HUES6 (cell line): ENCODE measurements around the gene COX10.
"Not testable (repeated sequence)": the region's sequence is repeated elsewhere in the genome, so short reads cannot be mapped to it uniquely, and the experiment has no call there.

ENCODE experiments used
- H3K27ac ChIP-seq: 2 replicates; pipeline ENCODE4 v1.7.0; 2013; ENCODE audit warnings: low read depth, mild to moderate bottlenecking, low read length, inconsistent platforms
- H3K27me3 ChIP-seq: 2 replicates; pipeline ENCODE4 v1.6.1; 2013; ENCODE audit warnings: low read length; ENCODE audit not compliant: control insufficient read depth, insufficient read depth
- H3K36me3 ChIP-seq: 2 replicates; pipeline ENCODE4 v1.6.1; 2013; ENCODE audit warnings: low read length; ENCODE audit not compliant: control insufficient read depth, insufficient read depth
- H3K4me1 ChIP-seq: 2 replicates; pipeline ENCODE4 v1.6.1; 2013; ENCODE audit warnings: low read length; ENCODE audit not compliant: control insufficient read depth, insufficient read depth
- H3K4me3 ChIP-seq: 2 replicates; pipeline ENCODE4 v1.5.1; 2013; ENCODE audit warnings: low read depth, low read length
- H3K9ac ChIP-seq: one replicate; pipeline ENCODE4 v1.6.1; 2013; ENCODE audit warnings: mild to moderate bottlenecking, low read length
- H3K9me3 ChIP-seq: 2 replicates; pipeline ENCODE4 v1.6.1; 2013; ENCODE audit warnings: low read depth, low read length; ENCODE audit not compliant: control insufficient read depth, insufficient read depth

COX10 gene

GRCh38 chr17:14176989-14177388 lies 107.7 kb downstream of the COX10 start:
- not testable (repeated sequence) for H3K9me3 ChIP-seq, H3K9ac ChIP-seq, H3K27me3 ChIP-seq, H3K27ac ChIP-seq, H3K36me3 ChIP-seq, H3K4me1 ChIP-seq, H3K4me3 ChIP-seq

DNA sequence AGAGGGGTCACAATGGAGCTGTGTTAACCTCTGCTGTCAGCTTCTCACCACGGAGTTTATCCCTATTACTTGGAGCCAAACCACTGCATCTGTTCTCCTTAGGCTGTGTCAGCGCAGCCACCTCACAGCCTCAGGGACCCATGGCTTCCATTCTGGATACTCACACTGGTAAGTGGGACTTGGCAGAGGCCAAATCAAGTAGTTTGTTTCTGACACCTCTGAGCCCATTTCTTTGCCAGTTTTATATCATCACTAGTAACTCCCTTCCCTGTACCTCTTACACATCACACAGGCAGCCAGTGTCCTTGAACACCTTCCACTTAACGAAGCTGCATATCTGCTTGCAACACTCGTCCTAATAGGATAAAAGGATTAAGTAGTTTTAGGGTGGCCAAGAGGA lies 108.5 kb downstream of the COX10 start:
- not testable (repeated sequence) for H3K4me1 ChIP-seq, H3K36me3 ChIP-seq, H3K4me3 ChIP-seq, H3K27ac ChIP-seq, H3K9ac ChIP-seq, H3K9me3 ChIP-seq, H3K27me3 ChIP-seq

- H3K27me3 ChIP-seq, H3K9ac ChIP-seq, H3K36me3 ChIP-seq, H3K27ac ChIP-seq, H3K9me3 ChIP-seq, H3K4me1 ChIP-seq, H3K4me3 ChIP-seq: not testable (repeated sequence)
Measured at GRCh38 chr17:14179951-14180350, 110.6 kb downstream of the COX10 start.

DNA sequence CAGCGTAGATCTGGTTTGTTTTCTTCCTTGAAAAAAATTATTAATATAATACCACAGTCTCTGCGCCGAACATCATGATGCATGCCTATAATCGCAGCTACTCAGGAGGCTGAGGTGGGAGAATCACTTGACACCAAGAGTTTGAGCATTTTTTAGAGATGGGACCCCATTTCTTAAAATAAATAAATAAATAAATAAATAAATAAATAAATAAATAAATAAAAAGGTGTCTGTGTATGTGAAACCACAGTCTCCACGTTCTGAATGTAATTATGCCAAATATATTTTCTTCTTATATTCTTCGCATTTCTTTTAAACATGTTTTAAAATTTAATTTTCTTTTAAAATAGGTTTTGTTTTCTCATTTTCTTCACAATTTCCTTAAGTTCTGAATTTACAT lies 112.8 kb downstream of the COX10 start:
- H3K4me1 ChIP-seq, H3K27ac ChIP-seq, H3K36me3 ChIP-seq, H3K4me3 ChIP-seq, H3K27me3 ChIP-seq, H3K9ac ChIP-seq, H3K9me3 ChIP-seq: not testable (repeated sequence)

DNA sequence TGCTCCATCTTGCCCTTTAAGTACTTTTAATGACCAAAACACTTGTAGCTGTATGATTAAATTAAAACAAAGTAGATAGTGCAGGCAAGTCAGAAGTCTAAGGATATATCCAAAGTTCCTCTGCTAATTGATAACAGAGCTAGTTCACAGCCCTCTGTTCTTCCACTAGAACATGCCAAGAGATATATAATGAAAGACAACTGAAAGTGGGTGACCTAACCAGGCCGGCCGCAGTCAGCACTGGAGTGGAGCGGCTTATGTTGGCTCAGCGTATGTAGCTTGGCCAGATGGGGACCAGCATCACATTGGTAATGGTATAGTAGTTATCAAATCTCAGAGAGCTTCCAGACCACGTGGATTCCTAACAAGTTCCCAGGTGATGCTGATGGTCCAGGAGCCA lies 115.2 kb downstream of the COX10 start:
- H3K4me3 ChIP-seq, H3K9me3 ChIP-seq, H3K4me1 ChIP-seq, H3K27ac ChIP-seq, H3K9ac ChIP-seq, H3K36me3 ChIP-seq, H3K27me3 ChIP-seq: not testable (repeated sequence)

DNA sequence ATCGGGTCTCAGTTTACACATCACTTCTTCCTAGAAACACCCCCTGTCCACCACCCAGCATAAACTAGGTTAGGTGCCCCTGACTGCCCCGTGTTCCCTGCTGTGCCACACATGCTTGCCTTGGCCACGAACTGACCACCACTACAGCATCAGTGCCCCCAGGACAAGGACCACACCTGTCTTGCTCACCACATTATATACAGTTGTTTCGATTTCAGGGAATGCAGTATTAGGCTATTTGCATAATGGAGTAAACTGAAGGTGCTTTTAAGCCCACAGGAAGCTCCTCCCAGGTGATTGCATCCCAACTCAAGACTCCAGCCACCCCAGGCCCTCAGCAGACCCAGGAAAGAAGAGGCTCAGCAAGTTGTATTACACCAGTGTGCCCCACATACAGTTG lies 117.1 kb downstream of the COX10 start:
- not testable (repeated sequence) for H3K4me1 ChIP-seq, H3K27ac ChIP-seq, H3K4me3 ChIP-seq, H3K36me3 ChIP-seq, H3K9me3 ChIP-seq, H3K9ac ChIP-seq, H3K27me3 ChIP-seq

GRCh38 chr17:14190774-14191173 lies 121.5 kb downstream of the COX10 start:
- not testable (repeated sequence) for H3K27ac ChIP-seq, H3K4me1 ChIP-seq, H3K9me3 ChIP-seq, H3K4me3 ChIP-seq, H3K36me3 ChIP-seq, H3K27me3 ChIP-seq, H3K9ac ChIP-seq

DNA sequence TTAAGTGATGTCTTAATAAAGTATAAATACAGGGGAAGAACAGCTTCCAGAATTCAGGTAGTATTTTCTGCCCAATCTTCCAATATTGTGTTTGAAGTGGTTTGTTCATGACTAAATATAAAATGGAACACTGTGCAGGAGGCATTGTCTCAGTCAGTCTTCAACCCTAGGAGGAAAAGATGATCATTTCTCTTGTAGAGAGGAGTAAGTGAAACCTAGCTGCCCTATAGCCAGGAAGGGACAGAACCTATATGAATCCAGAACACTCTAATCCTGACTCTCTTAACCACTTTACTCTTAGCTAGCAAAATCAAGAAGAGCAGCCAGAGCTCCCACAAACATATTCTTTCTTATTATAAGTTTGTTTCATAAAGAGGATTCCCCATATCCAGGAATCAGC lies 122.2 kb downstream of the COX10 start:
- H3K36me3 ChIP-seq, H3K4me1 ChIP-seq, H3K27ac ChIP-seq, H3K9ac ChIP-seq, H3K27me3 ChIP-seq, H3K9me3 ChIP-seq, H3K4me3 ChIP-seq: not testable (repeated sequence)

DNA sequence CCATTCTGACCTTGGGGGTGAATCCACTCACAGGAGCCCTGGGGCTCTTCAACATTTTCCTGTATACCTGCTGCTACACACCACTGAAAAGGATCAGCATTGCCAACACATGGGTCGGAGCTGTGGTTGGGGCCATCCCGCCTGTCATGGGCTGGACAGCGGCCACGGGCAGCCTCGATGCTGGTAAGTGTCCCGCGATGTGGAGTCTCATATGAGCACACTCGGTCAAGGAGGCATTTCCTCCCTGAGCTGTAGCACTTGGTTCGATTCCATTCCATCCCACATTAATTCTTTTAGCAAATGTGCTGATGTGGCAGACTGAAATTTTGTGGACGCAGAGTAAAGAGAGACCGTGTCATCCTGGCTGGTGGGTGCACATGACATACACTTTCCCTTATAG lies 122.7 kb downstream of the COX10 start:
- H3K9ac ChIP-seq, H3K27ac ChIP-seq, H3K36me3 ChIP-seq, H3K4me1 ChIP-seq, H3K9me3 ChIP-seq, H3K27me3 ChIP-seq, H3K4me3 ChIP-seq: not testable (repeated sequence)

- not testable (repeated sequence) for H3K9ac ChIP-seq, H3K27me3 ChIP-seq, H3K27ac ChIP-seq, H3K4me1 ChIP-seq, H3K4me3 ChIP-seq, H3K9me3 ChIP-seq, H3K36me3 ChIP-seq
Measured at GRCh38 chr17:14192636-14193344, 123.5 kb downstream of the COX10 start.

DNA sequence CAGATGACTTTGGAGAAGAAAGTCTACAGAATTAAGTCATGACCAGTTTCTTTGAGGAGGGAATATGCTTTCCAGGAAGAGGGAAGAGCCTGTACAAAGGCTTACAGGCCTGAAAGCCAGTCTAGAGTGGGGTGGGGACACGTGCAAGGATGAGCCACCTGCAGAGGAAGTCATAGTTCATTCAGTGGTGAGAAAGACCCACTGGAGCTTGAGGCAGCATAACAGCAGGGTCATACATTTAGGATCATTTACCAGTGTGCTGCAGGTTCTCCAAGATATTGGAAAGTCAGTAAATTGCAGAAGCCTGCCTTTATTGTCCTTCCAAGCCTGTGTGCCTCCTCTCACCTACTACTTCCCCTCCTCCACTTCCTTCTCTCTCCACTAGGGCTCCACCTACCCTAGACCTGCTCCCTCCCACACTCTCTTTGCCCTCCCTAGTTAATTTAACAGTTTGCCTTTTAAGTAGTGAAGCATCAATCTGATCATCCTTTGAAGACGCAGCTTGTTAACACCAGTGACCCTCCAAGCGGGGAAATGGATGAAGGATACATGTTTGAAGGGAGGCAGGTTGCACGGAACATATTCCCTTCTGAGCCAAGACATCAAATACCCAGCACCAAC lies 127.2 kb downstream of the COX10 start:
- H3K27me3 ChIP-seq, result no peaks in the 10 kb centered on the region
- no peaks in the 10 kb centered on the region for H3K36me3 ChIP-seq
- H3K4me3 ChIP-seq, result no peak overlapping the region
- no peak overlapping the region for H3K27ac ChIP-seq
- no peaks in the 10 kb centered on the region for H3K9me3 ChIP-seq
- peaks cover 6% of the 10 kb centered on the region; the same call in 1 of the 2 replicates for H3K4me1 ChIP-seq
- H3K9ac ChIP-seq, result no peak overlapping the region

DNA sequence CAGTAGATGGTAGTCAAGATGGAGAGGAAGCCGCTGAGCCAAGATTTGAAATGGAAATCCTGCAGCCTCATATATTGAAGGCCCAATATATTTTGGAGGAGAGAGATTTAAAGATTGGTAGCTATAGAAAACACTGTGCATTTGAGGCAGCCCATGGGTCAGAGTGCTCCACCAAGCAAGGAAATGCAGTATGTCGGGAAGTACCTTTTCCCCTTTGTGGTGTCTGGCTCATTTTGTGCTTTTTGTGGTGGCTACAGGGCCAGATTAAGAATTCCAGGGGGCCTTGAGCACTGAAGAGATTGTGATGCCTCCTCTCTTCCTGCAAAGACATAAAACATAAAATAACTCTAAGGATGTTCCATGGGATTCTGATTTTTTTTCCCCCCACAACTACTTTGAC lies 127.8 kb downstream of the COX10 start:
- H3K9ac ChIP-seq, result no peak overlapping the region
- H3K4me3 ChIP-seq, result no peak overlapping the region
- no peaks in the 10 kb centered on the region for H3K36me3 ChIP-seq
- H3K4me1 ChIP-seq, result peaks cover 6% of the 10 kb centered on the region; the same call in 1 of the 2 replicates
- H3K9me3 ChIP-seq, result no peaks in the 10 kb centered on the region
- no peak overlapping the region for H3K27ac ChIP-seq
- no peaks in the 10 kb centered on the region for H3K27me3 ChIP-seq
